ENCODE measurements around the gene OAF.
"Not testable (repeated sequence)": the region's sequence is repeated elsewhere in the genome, so short reads cannot be mapped to it uniquely, and the experiment has no call there.

OAF gene

GRCh38 chr11:120179057-120179672 is 31.7 kb upstream of the OAF start:
- no peak overlapping the region for H3K4me3 ChIP-seq (ENCODE audit: low read length)
- no peak for TF ChIP-seq ZNF274 (IDR thresholded peaks at IDR 0.05; ENCODE audit: low read depth, low read length)

DNA sequence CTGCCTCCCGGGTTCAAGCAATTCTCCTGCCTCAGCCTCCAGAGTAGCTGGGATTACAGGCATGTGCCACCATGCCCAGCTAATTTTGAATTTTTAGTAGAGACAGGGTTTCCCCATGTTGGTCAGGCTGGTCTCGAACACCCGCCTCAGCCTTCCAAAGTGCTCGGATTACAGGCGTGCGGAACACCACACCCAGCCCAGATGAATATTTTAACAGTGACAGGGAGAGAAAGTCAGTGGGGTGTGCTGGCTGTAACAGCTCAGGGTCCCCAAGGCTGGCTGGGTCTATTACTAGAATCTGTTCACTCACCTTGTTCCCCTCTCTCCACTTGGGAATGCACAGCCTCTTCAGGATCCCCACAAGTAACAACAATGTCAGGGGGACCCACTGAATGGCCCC is 30.8 kb upstream of the OAF start:
- H3K4me3 ChIP-seq (ENCODE audit: low read length) = not testable (repeated sequence)

GRCh38 chr11:120180551-120181232 is 30.1 kb upstream of the OAF start:
- TF ChIP-seq ZNF274 (IDR thresholded peaks at IDR 0.05; ENCODE audit: low read depth, low read length) = no peak

DNA sequence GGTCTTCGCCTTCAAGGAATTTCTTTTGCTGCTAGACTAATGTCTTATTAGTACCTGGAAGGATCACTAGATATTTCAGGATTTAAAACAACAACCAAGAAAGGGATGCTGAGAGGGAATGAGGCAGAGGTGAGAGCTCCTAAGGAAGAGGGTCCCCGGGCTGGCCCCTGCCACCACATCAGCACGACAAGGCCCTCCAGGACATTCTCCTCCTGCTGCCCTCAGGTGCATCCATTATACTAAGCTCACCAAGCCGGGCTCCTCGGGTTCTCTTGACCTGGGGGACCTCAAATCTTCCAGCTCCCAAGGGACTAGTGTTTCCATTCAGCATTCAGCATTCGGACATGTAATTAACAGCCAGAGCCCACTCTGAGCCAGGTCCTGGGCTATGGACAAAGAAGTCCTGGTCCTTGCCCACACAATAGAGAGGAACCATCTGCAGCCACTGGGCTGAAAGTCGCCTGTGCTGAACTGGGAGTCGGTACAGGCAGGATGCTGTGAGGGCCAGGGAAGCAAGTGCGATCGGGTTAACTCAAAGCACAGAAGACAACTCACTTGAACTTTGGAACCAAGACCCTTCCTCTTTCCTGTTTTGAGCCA is 29.4 kb upstream of the OAF start:
- TF ChIP-seq ZNF274 (IDR thresholded peaks at IDR 0.05; ENCODE audit: low read depth, low read length) = no peak
- H3K4me3 ChIP-seq (ENCODE audit: low read length) = no peak overlapping the region

More at GRCh38 chr11:120180551-120181232, 30.1 kb upstream of the OAF start:
- H3K4me3 ChIP-seq (ENCODE audit: low read length) = no peak overlapping the region

DNA sequence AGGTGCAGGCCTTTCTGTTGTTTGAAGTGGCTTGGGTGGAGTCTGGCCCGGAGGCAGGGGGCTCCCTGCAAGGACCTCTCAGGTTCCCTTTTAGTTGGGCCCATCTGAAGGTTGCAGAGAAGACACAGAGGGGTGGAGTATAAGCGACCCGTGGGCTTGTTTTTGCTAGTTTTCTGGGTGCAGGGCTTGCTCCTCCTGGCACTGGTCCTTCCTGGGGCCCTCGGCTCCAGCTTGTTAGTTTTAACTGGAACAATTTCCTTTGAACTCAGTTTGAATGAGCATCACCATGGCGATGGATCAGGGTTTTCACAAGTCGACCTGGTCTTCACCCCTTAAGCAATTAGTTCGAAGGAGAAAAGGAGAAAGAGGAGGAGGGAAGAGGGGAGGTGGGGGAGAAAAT is 28.5 kb upstream of the OAF start:
- H3K4me3 ChIP-seq (ENCODE audit: low read length) = no peak overlapping the region
- TF ChIP-seq ZNF274 (IDR thresholded peaks at IDR 0.05; ENCODE audit: low read depth, low read length) = no peak

- H3K4me3 ChIP-seq (ENCODE audit: low read length) = no peak overlapping the region
- no peak for TF ChIP-seq ZNF274 (IDR thresholded peaks at IDR 0.05; ENCODE audit: low read depth, low read length)
Observed at GRCh38 chr11:120182790-120183491, 27.9 kb upstream of the OAF start.

- TF ChIP-seq ZNF274 (IDR thresholded peaks at IDR 0.05; ENCODE audit: low read depth, low read length) = no peak
- no peak overlapping the region for H3K4me3 ChIP-seq (ENCODE audit: low read length)
Observed at GRCh38 chr11:120183701-120184141, 27.1 kb upstream of the OAF start.

- no peak overlapping the region for H3K4me3 ChIP-seq (ENCODE audit: low read length)
- TF ChIP-seq ZNF274 (IDR thresholded peaks at IDR 0.05; ENCODE audit: low read depth, low read length) = no peak
Observed at GRCh38 chr11:120184371-120184945, 26.4 kb upstream of the OAF start.

- H3K4me3 ChIP-seq (ENCODE audit: low read length) = no peak overlapping the region
- no peak for TF ChIP-seq ZNF274 (IDR thresholded peaks at IDR 0.05; ENCODE audit: low read depth, low read length)
Observed at GRCh38 chr11:120184946-120185705, 25.7 kb upstream of the OAF start.

- no peak for TF ChIP-seq ZNF274 (IDR thresholded peaks at IDR 0.05; ENCODE audit: low read depth, low read length)
- H3K4me3 ChIP-seq (ENCODE audit: low read length) = no peak overlapping the region
Observed at GRCh38 chr11:120185706-120186455, 25.0 kb upstream of the OAF start.

GRCh38 chr11:120186456-120186773 is 24.4 kb upstream of the OAF start:
- TF ChIP-seq ZNF274 (IDR thresholded peaks at IDR 0.05; ENCODE audit: low read depth, low read length) = no peak
- H3K4me3 ChIP-seq (ENCODE audit: low read length) = no peak overlapping the region

GRCh38 chr11:120186774-120187591 is 23.8 kb upstream of the OAF start:
- TF ChIP-seq ZNF274 (IDR thresholded peaks at IDR 0.05; ENCODE audit: low read depth, low read length) = no peak
- H3K4me3 ChIP-seq (ENCODE audit: low read length) = no peak overlapping the region

Data from GM08714 (cell line).